Stimulated activated CD8-positive, alpha-beta memory T cell treated with anti-CD3 and anti-CD28 coated beads, Interleukin-7, amount 100 ng/mL, for 48 hours (primary cell): ENCODE data around the gene DERA.
"Not testable (repeated sequence)": the region's sequence is repeated elsewhere in the genome, so short reads cannot be mapped to it uniquely, and the experiment has no call there.

Source experiments
- DNase-seq, 2 donors: peaks; one replicate each; pipeline ENCODE4 v3.0.0-alpha.2; 2020; ENCODE audit warnings: low read depth in 1 of 2; ENCODE audit errors: extremely low read depth in 1 of 2

The DERA gene

DNA sequence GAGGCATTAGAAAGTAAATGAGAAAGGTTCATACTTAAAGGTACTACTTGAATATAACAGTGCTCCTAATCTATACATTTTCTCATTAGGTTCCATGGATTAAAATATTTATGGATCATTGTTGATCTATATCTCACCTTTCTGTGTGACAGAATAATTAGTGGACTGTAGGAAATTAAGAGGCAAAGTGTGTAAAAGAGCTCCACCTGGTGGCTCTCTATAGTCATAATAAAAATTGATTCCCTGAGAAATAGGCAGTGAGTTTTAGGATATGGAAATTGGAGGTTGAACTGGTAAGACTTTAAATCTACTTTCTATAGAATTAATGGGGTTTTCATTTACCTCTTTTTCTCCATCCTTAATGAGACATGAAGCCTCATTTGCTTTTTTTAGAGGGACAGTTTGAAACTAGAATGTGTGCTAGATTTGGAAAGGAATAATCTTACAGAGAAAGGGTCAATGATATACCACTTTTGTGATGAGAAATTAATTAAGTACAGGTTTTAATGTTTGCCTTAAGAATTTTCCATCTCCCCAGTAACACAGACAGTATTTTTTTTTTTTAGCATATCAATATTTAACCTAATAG is 11.8 kb upstream of the DERA start:
- no peak for DNase-seq

DNA sequence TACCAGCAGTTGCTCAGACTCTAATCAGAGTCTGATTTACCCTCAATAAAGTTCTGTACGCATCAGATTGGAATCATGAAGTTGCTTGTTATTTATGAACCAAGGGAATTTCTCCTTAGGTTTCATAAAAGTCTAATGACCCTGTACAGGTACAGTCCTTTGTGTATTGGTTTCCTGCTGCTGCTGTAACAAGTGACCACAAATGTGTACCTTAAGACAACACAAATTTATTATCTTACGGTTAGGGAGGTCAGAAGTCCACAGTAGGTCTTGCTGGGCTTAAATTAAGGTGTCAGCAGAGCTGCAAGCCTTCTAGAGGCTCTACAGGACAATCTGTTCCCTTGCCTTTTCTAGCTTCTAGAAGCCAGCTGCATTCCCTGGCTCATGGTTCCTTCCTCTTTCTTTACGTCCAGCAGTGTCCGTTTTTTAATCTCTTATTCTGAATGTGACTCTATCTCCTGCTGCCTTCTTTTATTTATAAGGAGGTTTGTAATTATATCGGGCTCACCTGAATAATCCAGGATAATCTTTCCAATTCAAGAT is 6.7 kb upstream of the DERA start:
- DNase-seq: no peak

DNA sequence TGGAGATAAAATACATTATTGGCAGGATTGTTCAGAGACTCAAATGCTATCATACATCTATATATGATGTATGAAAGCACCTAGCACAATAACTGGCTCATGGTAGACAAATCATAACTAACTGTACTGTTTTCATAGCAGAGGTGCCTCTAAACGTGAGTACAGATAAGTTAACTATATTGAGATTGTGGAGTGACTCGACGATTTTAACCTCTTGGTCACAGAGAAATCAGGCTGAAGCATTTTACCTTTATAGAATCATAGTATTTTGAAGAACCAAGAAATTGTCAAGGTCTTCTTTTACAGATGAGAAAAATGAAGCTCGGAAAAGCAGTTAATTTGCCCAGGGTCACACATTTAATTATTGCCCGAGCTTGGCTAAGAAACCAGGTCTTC is 666 bp upstream of the DERA start:
- DNase-seq: no peak

DNA sequence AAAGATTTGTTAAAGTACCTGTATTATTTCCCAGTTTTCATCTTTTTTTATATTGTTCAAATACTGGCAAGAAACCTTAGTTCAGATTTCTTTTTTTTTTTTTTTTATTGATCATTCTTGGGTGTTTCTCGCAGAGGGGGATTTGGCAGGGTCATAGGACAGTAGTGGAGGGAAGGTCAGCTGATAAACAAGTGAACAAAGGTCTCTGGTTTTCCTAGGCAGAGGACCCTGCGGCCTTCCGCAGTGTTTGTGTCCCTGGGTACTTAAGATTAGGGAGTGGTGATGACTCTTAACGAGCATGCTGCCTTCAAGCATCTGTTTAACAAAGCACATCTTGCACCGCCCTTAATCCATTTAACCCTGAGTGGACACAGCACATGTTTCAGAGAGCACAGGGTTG is 799 bp downstream of the DERA start:
- not testable (repeated sequence) for DNase-seq

DNA sequence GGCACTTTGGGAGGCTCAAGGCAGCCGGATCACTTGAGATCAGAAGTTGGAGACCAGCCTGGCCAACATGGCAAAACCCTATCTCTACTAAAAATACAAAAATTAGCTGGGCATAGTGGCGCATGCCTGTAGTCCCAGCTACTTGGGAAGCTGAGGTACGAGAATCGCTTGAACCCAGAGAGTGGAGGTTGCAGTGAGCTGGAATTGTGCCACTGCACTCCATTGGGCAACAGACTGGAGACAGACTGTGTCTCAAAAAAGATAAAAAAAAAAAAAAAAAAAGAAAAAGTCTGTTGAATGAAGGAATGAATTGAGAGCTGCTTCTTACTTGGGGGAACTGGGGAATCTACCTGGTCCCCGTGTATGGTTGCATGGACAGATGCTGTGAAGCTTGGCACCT is 3.0 kb downstream of the DERA start:
- not testable (repeated sequence) for DNase-seq

DNA sequence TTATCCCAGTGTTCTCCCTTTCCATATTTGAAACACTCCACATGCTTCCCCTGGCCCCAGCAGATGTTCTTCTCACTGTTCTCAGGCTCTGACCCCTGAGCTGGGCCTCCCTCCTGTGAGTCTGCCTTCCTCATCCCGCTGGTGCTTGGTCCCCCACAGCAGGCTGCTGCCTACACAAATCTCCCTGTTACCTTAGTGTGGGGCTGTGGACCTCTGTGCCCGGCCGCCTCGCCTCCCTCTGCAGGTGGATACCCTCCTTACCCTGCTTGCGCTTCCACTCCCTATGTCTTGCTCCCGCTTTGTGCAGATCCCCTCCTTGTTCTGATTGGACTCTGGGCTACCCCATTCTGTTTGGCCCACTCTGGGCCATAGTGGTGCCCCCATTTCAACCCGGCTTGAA is 6.9 kb downstream of the DERA start:
- DNase-seq: no peak

DNA sequence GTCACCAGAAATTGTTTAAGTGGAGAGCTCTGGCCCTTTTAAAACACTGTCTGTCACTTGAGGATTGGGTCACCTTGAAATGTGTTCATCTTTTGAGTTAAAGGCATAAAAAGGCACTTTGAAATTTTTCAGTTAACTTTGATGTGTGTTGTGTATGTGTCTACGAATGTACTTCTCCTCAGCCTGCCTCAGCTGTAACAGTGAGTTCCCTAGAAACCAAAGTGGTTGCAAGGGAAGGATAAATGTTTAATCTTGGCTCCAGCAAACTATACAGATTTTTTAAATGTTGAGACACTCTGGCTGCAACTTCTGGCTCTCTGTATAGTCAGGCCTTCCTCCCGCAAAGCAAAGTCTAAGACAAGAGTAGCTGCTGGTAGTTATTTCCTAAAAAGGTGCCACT is 8.3 kb downstream of the DERA start:
- DNase-seq: no peak

DNA sequence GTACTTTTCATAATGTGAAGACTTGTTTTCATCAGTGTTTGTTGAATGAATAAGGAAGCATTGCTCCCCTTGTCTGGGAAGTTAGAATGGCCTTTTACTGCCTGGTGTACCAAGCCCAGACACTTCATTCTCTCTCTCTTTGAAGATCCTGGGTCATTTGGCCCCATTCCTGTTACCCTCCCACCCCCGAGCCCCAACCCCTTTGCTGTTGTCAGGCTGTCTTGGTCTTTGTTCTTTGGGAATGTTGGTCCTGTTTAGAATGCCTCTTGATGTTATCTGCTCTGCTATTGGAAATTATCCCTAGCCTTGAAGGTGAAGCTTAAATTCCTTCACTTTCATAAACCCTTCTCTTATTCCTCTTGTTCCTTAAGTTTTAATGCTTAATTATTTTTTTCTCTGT is 13.8 kb downstream of the DERA start:
- DNase-seq: no peak

DNA sequence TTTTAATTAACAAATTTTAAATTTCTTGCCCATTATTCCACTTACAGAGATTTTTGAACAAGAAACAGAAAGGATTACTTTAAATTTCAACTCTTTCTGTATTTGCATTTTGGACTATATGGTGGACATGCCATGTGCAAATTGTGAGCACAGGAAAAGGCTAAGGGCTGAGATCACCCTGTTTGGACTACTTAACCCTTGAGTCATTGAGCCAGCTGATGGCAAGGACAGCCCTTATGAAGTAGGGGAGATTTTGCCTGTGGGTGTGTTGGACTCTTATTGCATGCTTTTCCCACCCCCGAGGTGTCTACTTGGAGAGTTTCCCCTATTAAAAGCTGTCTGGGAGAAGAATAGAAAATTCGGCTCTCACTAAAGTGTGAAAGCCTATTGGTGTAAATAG is 17.2 kb downstream of the DERA start:
- DNase-seq: no peak

DNA sequence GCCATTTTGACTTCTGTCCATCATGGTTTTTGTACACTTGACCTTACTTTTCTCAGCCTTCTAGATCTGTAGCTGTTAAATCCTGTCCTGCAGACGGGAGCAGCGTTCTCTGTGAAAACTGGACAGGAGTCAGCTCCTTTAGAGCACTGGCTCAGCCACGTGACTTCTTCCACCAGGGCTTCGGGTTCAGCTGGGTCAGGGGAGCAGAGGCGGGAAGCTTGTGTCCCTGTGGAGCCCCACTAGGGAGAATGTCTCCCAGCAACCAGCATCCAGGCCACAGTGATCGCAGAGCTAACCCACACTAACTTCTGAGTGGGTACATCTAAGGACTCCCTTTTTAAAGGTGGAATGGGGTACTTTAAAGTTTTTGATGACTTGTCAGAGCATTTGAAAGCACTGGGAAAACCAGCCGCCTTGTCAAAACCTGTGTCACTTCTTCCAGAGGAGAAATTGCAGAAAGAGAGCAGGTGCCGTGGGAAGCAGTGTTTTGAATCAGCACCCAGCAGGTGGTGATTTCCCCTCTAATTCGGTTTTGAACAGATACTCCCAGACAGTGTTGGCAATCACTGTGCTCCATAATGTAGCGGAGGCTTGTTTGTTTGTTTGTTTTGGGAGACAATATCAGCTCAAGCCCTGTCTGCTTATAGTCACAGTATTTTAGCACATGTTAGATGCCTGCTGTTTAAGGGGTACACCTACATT is 17.9 kb downstream of the DERA start:
- DNase-seq: no peak

DNA sequence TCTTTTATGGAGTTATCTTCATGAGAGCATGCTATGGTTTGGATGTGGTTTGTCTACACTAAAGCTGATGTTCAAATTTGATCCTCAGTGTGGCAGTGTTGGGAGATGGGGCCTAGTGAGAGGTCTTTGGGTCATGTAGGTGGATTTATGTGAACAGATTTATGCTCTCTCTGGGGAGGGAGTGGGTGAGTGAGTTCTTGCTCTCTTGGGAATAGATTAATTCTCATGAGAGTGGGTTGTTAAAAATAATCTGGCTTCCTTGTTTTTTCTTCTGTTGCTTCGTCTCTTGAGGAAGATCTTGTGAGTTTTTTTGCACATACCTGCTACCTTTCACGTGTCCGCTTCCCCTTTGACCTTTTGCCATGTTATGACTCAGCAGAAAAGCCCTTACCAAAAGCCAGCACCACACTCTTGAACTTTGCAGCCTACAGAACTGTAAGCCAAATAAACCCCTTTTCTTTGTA is 20.5 kb downstream of the DERA start:
- no peak for DNase-seq

DNA sequence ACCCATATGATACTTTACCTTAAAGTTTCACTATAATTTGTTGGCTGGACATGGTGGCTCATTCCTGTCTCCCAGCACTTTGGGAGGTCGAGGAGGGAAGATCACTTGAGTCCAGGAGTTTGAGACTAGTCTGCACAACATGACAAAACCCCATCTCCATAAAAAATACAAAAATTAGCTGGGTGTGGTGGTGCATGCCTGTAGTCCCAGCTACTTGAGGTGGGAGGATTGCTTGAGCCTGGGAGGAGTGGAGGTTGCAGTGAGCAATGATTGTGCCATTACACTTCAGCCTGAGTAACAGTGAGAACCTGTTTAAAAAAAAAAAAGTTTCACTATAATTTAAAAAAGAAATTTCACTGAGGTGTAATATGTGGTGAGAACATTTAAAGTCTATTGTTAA is 21.2 kb downstream of the DERA start:
- DNase-seq: no peak

DNA sequence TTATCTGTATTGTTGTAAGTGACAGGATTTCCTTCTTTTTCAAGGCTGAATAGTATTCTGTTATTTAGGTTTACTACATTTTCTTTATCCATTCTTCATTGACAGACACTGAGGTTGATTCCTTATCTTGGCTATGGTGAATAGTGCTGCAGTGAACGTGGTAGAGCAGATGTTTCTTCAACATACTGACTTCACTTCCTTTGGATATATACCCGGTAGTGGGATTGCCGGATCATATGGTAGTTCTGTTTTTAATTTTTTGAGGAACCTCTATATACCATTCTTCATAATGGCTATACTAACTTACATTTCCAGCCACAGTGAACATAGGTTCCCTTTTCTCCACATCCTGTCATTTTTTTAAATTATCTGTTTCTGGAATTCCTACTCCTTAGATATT is 21.8 kb downstream of the DERA start:
- DNase-seq: no peak

DNA sequence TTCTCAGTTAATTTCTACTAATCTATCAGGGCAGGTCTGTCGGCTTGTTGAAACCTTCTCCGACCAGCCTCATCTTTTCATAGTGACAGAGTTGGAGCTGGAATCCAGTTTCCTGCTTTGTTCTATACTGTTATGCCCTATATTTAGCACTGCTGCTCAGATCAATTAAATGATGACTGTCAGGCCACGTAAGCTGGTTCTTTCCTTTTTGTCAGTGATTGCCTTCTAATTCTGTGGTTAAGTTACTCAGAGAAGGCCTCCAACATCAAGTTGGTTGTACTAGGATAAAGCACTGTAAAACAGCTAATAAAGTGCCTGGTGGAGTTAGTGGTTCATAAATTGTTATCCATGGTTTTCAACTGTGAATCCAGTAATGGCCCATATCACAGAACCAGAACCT is 22.6 kb downstream of the DERA start:
- no peak for DNase-seq

DNA sequence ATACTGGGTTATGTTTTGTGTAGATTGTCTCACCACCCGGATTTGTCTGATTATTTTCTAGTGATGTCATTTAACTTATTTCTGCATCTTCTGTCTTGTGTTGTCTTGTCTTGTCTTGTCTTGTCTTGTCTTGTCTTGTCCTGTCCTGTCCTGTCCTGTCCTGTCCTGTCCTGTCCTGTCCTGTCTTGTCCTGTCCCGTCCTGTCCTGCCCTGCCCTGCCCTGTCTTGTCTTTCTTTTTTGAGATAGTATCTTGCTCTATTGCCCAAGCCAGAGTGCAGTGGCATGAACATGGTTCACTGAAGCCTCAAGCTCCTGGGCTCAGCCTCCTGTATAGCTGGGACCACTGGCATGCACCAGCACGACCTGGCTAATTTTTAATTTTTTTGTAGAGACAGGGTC is 25.6 kb downstream of the DERA start:
- no peak for DNase-seq

DNA sequence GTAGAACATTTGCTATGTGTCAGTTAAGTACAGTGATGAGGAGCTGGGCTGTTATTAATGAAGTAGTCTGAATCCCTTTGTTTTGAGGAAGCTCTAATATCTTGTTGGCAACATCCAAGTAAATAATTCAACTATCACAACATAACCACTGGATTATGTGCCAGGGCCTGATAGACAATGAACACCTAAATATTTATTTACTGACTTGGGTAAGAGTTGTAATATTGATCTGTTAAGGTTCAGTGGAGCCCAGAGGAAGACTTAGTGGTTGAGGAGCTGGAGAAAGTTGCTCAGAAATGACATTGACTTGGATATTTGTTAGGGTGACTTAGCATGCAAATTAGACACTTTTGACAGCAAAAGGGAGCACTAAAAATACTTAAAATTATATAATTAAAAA is 26.8 kb downstream of the DERA start:
- DNase-seq: no peak

DNA sequence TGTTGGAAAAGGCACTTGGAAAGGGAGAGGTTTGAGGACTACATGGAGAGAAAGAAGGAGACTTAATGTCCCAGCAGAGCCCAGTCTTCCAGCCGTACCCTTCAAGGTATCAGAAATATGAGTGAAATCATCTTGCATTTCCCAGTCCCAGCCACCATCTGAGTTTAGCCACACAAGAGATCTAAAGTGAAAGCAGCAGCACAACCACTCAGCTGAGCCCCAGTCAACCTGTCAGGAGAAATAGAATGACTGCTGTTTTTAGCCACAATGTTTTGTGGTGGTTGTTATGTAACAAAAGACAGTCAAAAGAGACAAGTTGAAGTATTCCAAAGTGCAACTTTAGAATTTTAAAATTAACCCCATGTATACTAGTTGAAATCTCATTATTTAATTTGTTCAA is 28.0 kb downstream of the DERA start:
- no peak for DNase-seq

DNA sequence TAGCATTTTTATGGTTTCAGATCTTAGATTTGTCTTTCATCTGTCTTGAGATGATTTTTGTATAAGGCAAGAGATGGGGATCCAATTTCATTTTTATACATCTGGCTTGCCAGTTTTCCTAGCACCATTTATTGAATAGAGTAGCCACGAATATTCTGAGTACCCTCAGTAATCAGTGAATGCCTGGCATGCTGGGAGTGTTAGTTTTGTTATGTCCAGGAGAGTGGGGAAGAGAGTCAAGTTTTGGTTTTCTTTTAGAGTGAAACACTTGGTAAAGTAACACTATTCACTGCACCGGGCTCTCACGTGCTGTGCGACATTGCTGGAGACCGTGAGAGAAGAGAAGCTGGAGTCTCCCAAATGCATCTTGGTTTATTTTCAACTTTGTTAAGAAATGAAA is 31.3 kb downstream of the DERA start:
- no peak for DNase-seq

DNA sequence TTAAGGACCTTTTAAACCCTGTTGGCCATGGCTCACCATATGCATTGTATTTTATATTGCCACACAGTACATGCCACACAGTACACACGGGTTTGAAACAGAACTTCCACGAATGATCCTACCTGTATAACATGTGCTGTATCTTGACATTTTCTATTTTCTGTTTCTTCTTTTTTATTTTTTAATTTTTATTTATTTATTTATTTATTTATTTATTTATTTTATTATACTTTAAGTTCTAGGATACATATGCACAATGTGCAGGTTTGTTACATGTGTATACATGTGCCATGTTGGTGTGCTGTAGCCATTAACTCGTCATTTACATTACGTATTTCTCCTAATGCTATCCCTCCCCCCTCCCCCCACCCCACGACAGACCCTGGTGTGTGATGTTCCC is 32.4 kb downstream of the DERA start:
- not testable (repeated sequence) for DNase-seq

DNA sequence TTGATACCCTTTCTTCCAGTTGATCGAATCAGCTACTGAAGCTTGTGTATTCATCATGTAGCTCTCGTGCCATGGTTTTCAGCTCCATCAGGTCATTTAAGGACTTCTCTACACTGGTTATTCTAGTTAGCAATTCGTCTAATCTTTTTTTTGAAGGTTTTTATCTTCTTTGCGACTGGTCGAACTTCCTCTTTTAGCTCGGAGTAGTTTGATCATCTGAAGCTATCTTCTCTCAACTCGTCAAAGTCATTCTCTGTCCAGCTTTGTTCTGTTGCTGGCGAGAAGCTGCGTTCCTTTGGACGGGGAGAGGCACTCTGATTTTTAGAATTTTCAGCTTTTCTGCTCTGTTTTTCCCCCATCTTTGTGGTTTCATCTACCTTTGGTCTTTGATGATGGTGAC is 37.3 kb downstream of the DERA start:
- DNase-seq: not testable (repeated sequence)

DNA sequence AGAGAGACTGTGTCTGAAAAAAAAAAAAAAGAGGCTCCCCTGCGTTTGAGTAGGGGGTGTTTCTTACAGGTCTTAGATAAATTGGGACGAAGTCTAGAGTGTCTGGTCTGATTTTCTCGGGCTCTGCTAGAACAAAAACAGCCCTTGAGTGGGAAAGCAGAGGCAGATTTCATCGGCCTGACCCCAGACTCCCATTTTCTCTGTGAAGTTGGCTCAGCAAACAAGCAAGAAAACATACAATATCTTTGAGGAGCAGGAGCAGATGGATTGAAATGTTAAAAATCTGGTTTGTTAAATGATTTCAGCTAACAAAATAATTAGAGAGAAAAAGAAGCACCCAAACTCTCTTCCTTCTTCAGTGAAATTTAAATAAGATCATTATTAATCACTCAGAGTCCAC is 44.1 kb downstream of the DERA start:
- no peak for DNase-seq

DNA sequence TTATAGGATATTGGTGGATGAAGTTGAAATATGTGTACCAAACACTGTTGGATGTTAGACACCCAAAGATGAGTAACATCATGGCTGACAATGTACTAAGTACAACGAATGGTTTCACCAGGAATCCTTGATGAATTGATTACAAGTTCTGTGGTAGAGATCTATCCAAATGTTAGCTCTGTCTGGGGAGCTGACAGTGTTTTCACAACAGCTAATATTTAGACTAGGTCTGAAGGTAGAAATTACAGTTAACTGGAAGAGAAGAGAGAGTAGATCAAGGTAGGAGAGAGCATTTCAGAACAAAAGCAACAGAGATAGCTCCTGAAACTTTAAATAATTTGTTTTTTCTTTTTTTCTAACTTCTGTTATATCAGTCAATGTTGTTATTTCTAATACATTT is 44.9 kb downstream of the DERA start:
- no peak for DNase-seq
